ENCODE data around the gene STRADB. TPM values are rescaled to one million over a fixed set of nuclear protein-coding genes. Genes with fewer than 3 reads are reported as not detected.

Gene STRADB
- total RNA-seq, 1 experiment from 2014 or later = 40.5 TPM

DNA sequence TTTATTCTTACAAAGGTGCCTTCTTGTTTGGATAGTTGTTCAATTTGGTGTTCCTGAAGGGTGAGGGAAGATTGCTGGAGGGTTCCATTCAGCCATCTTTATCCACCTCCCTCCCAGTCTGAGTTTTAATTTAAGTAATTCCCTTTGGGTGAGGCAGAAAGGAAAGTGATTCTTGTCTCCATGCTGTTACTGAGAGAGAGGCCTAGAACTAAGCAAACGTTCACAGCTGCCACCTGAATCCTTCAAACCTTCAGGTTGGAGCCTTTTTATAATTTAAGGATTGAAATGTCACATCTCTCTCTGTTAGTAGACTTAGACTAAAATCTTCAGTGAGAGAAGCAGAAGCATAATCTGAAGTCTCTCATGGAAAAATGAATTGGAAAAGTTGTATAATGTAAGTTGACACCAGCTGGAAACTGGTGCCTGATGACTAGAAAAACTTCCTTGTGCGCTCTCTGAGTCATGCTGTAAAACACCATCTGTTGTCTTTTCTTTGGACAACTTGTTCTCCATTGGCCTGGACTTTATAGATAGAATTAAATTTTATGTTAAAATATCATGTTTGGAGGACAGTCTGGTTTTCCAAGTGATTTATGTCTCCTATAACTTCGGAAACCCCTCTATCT, 14.6 kb downstream of the STRADB start:
- no peak overlapping the region for H4K8ac ChIP-seq (replicated peaks; ENCODE audit: insufficient read length, low read depth, low read length)
- H3K23me2 ChIP-seq (ENCODE audit: insufficient read length, low read depth, low read length, poor library complexity, severe bottlenecking) = no peaks in the 10 kb centered on the region
- H4K91ac ChIP-seq (ENCODE audit: insufficient read length, low read depth, low read length) = no peak overlapping the region
- no peak overlapping the region for H2BK120ac ChIP-seq (ENCODE audit: low read depth, low read length, poor library complexity, severe bottlenecking)
- DNase-seq = no peak
- H3K4ac ChIP-seq (ENCODE audit: low read depth, low read length) = no peak overlapping the region
- H4K5ac ChIP-seq (ENCODE audit: insufficient read length, low read depth, low read length) = no peak overlapping the region
- no peak overlapping the region for H2AK5ac ChIP-seq (ENCODE audit: insufficient read length, low read length)
- Mint-ChIP-seq H3K27ac (0 out of 7 replicates have a peak overlapping the region, but pooled peaks of 2 of the 3 experiments have one; percentile 19 to 58), H3K36me3 (ENCODE audit: insufficient read depth in 1 of 3, low read depth in 3 of 3) (peaks cover 13 to 30% (median 17%) of the 10 kb centered on the region in 3 experiments), H3K27me3 (ENCODE audit: low read depth) (no peaks in the 10 kb centered on the region), H3K4me3 (no peak overlapping the region), H3K4me1 (peaks cover 8% of the 10 kb centered on the region in 2 experiments), H3K9me3 (no peaks in the 10 kb centered on the region)
- H2BK15ac ChIP-seq (ENCODE audit: low read depth, low read length) = no peak overlapping the region
- no peak overlapping the region for H3K14ac ChIP-seq (ENCODE audit: insufficient read depth, low read length)
- no peak overlapping the region for H3K27ac ChIP-seq (ENCODE audit: insufficient read length, low read depth, low read length)
- no peak overlapping the region for H3K23ac ChIP-seq (ENCODE audit: insufficient read length, low read depth, low read length)
- no peak overlapping the region for H3K56ac ChIP-seq (ENCODE audit: insufficient read length, low read depth, low read length)
- H3T11ph ChIP-seq (ENCODE audit: low read length) = no peak overlapping the region
- H2BK20ac ChIP-seq (ENCODE audit: low read depth, low read length, poor library complexity, severe bottlenecking) = no peak overlapping the region
- no peak overlapping the region for H3K9ac ChIP-seq (ENCODE audit: extremely low read depth, insufficient read length, low read length)
- H2AFZ ChIP-seq (ENCODE audit: low read length) = no peak overlapping the region
- no CpG with 5 or more reads among the region's 3 CpGs for WGBS (ENCODE audit: extremely low coverage, insufficient read length, low lambda C conversion rate)
- no peak overlapping the region for H2BK12ac ChIP-seq (ENCODE audit: insufficient read length, low read depth, low read length)
- no peak overlapping the region for H3K4me2 ChIP-seq (ENCODE audit: insufficient read depth, insufficient read length, low read length)
- no peaks in the 10 kb centered on the region for H3K79me1 ChIP-seq (ENCODE audit: insufficient read depth, low read depth, low read length, poor library complexity, severe bottlenecking)
- no peaks in the 10 kb centered on the region; the same call in 1 of the 2 replicates for H3K4me1 ChIP-seq (ENCODE audit: insufficient read depth, low read length)
- TF ChIP-seq, protein P1, sequence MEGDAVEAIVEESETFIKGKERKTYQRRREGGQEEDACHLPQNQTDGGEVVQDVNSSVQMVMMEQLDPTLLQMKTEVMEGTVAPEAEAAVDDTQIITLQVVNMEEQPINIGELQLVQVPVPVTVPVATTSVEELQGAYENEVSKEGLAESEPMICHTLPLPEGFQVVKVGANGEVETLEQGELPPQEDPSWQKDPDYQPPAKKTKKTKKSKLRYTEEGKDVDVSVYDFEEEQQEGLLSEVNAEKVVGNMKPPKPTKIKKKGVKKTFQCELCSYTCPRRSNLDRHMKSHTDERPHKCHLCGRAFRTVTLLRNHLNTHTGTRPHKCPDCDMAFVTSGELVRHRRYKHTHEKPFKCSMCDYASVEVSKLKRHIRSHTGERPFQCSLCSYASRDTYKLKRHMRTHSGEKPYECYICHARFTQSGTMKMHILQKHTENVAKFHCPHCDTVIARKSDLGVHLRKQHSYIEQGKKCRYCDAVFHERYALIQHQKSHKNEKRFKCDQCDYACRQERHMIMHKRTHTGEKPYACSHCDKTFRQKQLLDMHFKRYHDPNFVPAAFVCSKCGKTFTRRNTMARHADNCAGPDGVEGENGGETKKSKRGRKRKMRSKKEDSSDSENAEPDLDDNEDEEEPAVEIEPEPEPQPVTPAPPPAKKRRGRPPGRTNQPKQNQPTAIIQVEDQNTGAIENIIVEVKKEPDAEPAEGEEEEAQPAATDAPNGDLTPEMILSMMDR (conservative IDR thresholded peaks at IDR 0.05) = no peak
- H4K20me1 ChIP-seq (ENCODE audit: control insufficient read depth, insufficient read depth, insufficient read length) = no peaks in the 10 kb centered on the region
- no peaks in the 10 kb centered on the region for H3K9me3 ChIP-seq (ENCODE audit: control insufficient read depth, low read depth, low read length)
- no peak overlapping the region for H2BK5ac ChIP-seq (ENCODE audit: insufficient read length, low read length)
- H3K79me2 ChIP-seq (ENCODE audit: insufficient read depth, low read length) = no peaks in the 10 kb centered on the region
- no peaks in the 10 kb centered on the region for H3K27me3 ChIP-seq (ENCODE audit: insufficient read depth, low read length)
- H3K18ac ChIP-seq (ENCODE audit: insufficient read length, low read depth, low read length) = no peak overlapping the region

Measured in H9 (cell line).